Activated CD4-positive, alpha-beta memory T cell treated with anti-CD3 and anti-CD28 coated beads for 36 hours (primary cell): ENCODE results near the gene CFC1. TPM values are rescaled to one million over a fixed set of nuclear protein-coding genes. Genes with fewer than 3 reads are reported as not detected.
"Not testable (repeated sequence)": the region's sequence is repeated elsewhere in the genome, so short reads cannot be mapped to it uniquely, and the experiment has no call there.

Experiments used
- CTCF ChIA-PET: fragments of 350-600 bp; sonication (Branson Sonifier 250); formaldehyde crosslinking; loops from one replicate; lab custom pipeline; 2021; ENCODE audit warnings: antibody characterized with exemption, inconsistent platforms; lab: Charles Lee
- POLR2A ChIA-PET: fragments of 350-600 bp; sonication (Branson Sonifier 250); formaldehyde crosslinking; loops from one replicate; lab custom pipeline; 2021; ENCODE audit warnings: antibody characterized with exemption; lab: Charles Lee
- DNase-seq: peaks from one replicate; pipeline ENCODE4 v3.0.0-alpha.2; 2020
- H3K27ac Mint-ChIP-seq: one replicate; pipeline ENCODE4 v1.8.0; 2021; ENCODE audit warnings: mixed read lengths
- H3K27me3 Mint-ChIP-seq: one replicate; pipeline ENCODE4 v1.8.0; 2021; ENCODE audit warnings: mixed read lengths
- H3K36me3 Mint-ChIP-seq: one replicate; pipeline ENCODE4 v1.8.0; 2021; ENCODE audit warnings: mixed read lengths
- H3K4me1 Mint-ChIP-seq: one replicate; pipeline ENCODE4 v1.8.0; 2021; ENCODE audit warnings: low read depth, mixed read lengths
- H3K4me3 Mint-ChIP-seq: one replicate; pipeline ENCODE4 v1.8.0; 2021; ENCODE audit warnings: mild to moderate bottlenecking, mixed read lengths
- H3K9me3 Mint-ChIP-seq: one replicate; pipeline ENCODE4 v1.8.0; 2021; ENCODE audit warnings: mixed read lengths
- intact Hi-C: fragments of 100-400 bp; cut with micrococcal nuclease; formaldehyde crosslinking; loops from one replicate; pipeline ENCODE4 v1.15.1; 2023
- total RNA-seq, 2 experiments: library from RNA; stranded (reverse); gene quantifications; one replicate each; pipeline ENCODE4 v1.2.3, GENCODE V29; 2021

Gene CFC1
- not detected for total RNA-seq

GRCh38 chr2:130599393-130599792 lies at the start of gene CFC1:
TSS of gene CFC1 (minus strand) at chr2:130599575. CDS start at chr2:130599287, 288 bp downstream.
- H3K4me3 Mint-ChIP-seq, DNase-seq, intact Hi-C loops, H3K4me1 Mint-ChIP-seq, CTCF ChIA-PET, H3K27ac Mint-ChIP-seq, H3K27me3 Mint-ChIP-seq, H3K9me3 Mint-ChIP-seq, POLR2A ChIA-PET, H3K36me3 Mint-ChIP-seq: not testable (repeated sequence)

- H3K27ac Mint-ChIP-seq, H3K4me3 Mint-ChIP-seq, H3K36me3 Mint-ChIP-seq, POLR2A ChIA-PET, H3K9me3 Mint-ChIP-seq, H3K27me3 Mint-ChIP-seq, CTCF ChIA-PET, DNase-seq, intact Hi-C loops, H3K4me1 Mint-ChIP-seq: not testable (repeated sequence)
These were observed 42.3 kb upstream of the CFC1 start for GRCh38 chr2:130641688-130642087.

- DNase-seq, H3K27ac Mint-ChIP-seq, H3K9me3 Mint-ChIP-seq, intact Hi-C loops, H3K4me1 Mint-ChIP-seq, H3K27me3 Mint-ChIP-seq, POLR2A ChIA-PET, H3K4me3 Mint-ChIP-seq, CTCF ChIA-PET, H3K36me3 Mint-ChIP-seq: not testable (repeated sequence)
These were observed 39.6 kb upstream of the CFC1 start for GRCh38 chr2:130638973-130639372.

DNA sequence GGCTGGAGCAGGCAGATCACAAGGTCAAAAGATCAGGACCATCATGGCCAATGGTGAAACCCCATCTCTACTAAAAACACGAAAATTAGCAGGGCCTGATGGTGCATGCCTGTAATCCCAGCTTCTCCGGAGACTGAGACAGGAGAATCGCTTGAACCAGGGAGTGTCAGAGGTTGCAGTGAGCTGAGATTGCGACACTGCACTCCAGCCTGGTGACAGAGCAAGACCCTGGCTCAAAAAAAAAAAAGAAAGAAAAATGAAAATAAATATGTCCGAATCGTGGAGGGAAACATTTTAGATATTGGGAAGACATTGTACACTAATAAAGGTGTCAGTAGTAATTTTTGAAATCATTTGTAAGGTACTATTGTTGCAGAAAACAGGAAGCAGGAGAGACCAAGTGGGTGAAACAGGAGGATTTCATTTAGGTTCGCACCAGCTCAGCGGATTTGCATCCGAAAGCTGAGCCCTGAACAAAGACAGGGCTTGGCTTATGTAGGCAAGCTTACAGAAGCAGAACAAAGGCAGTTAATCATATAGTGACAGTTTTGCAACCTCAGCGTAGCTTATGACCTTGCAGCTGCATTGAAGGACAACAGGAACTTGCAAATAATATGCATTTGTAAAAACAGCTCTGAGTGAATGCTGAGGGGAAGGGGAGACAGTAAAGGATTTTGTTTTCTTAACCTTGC lies 29.6 kb upstream of the CFC1 start:
- H3K4me1 Mint-ChIP-seq, POLR2A ChIA-PET, H3K36me3 Mint-ChIP-seq, H3K4me3 Mint-ChIP-seq, intact Hi-C loops, H3K27ac Mint-ChIP-seq, H3K9me3 Mint-ChIP-seq, H3K27me3 Mint-ChIP-seq, CTCF ChIA-PET, DNase-seq: not testable (repeated sequence)

- H3K4me3 Mint-ChIP-seq, DNase-seq, H3K36me3 Mint-ChIP-seq, H3K9me3 Mint-ChIP-seq, H3K27me3 Mint-ChIP-seq, H3K27ac Mint-ChIP-seq, CTCF ChIA-PET, intact Hi-C loops, H3K4me1 Mint-ChIP-seq, POLR2A ChIA-PET: not testable (repeated sequence)
These were observed 11.8 kb upstream of the CFC1 start, which contains the start of gene POTEJ for GRCh38 chr2:130611140-130611539. TSS of gene POTEJ (plus strand) at chr2:130611440. CDS start at chr2:130611533, 93 bp downstream.

- CTCF ChIA-PET, H3K36me3 Mint-ChIP-seq, H3K4me3 Mint-ChIP-seq, H3K9me3 Mint-ChIP-seq, POLR2A ChIA-PET, H3K27me3 Mint-ChIP-seq, intact Hi-C loops, DNase-seq, H3K4me1 Mint-ChIP-seq, H3K27ac Mint-ChIP-seq: not testable (repeated sequence)
These were observed 11.1 kb upstream of the CFC1 start for GRCh38 chr2:130610486-130610885.

- H3K4me3 Mint-ChIP-seq, CTCF ChIA-PET, H3K4me1 Mint-ChIP-seq, H3K27ac Mint-ChIP-seq, DNase-seq, POLR2A ChIA-PET, H3K9me3 Mint-ChIP-seq, H3K27me3 Mint-ChIP-seq, intact Hi-C loops, H3K36me3 Mint-ChIP-seq: not testable (repeated sequence)
These were observed 9.9 kb upstream of the CFC1 start for GRCh38 chr2:130609002-130609920.

DNA sequence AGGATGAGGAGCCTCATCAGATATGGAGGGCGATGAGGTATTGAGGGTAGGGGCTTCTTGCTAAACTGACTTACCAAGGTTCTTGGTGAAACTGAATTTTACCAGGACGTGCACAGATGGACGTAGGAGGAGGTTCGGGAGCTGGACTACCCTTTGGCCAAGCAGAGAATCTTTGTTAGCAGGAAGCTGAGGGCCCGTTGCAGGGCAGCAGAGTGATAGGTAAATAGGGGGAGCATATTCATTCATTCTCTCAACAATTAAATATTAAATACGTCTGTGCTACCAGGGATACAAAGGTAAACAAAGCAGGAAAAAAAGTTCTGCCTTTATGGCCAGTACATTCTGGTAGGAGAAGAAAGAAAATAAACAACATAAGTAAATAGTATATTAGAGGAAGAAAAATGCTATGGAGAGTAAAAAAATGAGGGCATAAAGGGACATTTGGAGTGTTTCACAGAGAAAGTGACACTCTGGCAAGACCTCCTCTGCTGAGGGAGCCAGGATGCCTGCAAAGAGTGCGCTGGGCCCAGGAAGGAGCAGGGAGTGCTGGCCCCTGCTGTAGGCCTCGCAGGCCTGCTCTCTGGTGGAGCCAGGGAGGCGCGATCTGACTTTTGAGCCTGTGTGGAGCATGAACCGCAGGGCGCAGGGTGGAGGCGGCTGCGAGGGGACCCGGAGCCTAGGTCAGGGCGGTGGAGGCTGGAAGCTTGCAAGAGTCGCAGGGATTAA lies 9.1 kb upstream of the CFC1 start:
- intact Hi-C loops, POLR2A ChIA-PET: not testable (repeated sequence)

DNA sequence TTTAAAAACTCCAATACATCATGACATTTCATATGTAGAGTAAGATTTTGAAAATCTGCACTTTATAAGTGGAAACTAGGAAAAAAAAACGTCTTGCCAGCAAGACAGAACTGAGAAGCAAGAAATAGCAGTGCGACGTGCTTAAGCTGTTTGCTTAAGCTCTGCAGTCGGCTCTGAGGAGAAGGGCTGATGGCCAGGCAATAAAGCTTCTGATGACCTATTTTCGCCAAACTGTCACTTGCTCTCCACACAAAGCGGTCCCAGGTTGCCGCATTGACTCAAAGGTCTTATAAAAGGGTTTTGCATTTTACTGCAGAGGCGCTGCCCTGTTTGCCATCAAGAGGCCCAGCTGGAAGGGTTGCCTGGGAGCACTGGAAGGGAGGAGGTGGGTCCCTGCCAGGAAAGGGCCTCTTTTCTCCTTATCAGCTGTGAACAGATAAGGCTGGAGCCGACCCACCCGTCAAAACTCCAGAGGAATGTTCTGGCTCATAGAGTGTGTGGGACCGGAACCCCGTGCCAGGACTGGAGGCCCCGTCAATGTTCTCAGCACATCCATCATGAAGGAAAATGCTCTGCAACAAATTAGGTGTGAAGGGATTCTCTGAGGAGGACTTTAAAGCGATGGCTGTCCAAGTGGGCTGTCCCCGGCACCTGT lies 2.4 kb upstream of the CFC1 start:
- H3K4me1 Mint-ChIP-seq, CTCF ChIA-PET, H3K36me3 Mint-ChIP-seq, H3K27me3 Mint-ChIP-seq, POLR2A ChIA-PET, DNase-seq, intact Hi-C loops, H3K4me3 Mint-ChIP-seq, H3K27ac Mint-ChIP-seq, H3K9me3 Mint-ChIP-seq: not testable (repeated sequence)

More for the DNA sequence above, 9.1 kb upstream of the CFC1 start:
- H3K27ac Mint-ChIP-seq, H3K4me3 Mint-ChIP-seq, H3K4me1 Mint-ChIP-seq, DNase-seq, H3K27me3 Mint-ChIP-seq, H3K9me3 Mint-ChIP-seq, H3K36me3 Mint-ChIP-seq, CTCF ChIA-PET: not testable (repeated sequence)

DNA sequence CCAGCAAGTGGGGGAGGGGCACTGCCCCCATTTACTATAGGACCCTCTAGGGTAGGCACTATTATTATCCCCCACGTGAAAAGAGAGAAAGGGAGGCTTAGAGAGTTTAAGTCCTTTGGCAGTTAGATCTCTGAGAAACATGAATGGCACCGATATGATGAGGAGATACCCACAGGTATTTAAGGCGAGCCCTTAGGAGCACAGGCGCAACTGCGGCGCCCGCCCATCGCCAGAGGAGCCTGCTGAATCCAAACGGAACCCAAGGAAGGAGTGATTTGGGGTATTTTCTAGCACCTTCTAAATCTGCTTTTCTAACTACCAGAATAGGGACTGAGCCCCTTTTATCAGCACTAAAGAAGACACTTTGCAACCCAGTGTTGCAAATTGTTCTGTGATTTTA lies 551 bp upstream of the CFC1 start:
- H3K4me1 Mint-ChIP-seq, H3K27me3 Mint-ChIP-seq, H3K9me3 Mint-ChIP-seq, H3K27ac Mint-ChIP-seq, H3K4me3 Mint-ChIP-seq, H3K36me3 Mint-ChIP-seq, POLR2A ChIA-PET, CTCF ChIA-PET, DNase-seq, intact Hi-C loops: not testable (repeated sequence)

- H3K4me1 Mint-ChIP-seq, H3K9me3 Mint-ChIP-seq, CTCF ChIA-PET, H3K36me3 Mint-ChIP-seq, H3K27me3 Mint-ChIP-seq, intact Hi-C loops, H3K27ac Mint-ChIP-seq, DNase-seq, H3K4me3 Mint-ChIP-seq, POLR2A ChIA-PET: not testable (repeated sequence)
These were observed 912 bp downstream of the CFC1 start for GRCh38 chr2:130598463-130598862.

- CTCF ChIA-PET, H3K4me3 Mint-ChIP-seq, POLR2A ChIA-PET, intact Hi-C loops, H3K4me1 Mint-ChIP-seq, H3K36me3 Mint-ChIP-seq, H3K27ac Mint-ChIP-seq, H3K9me3 Mint-ChIP-seq, DNase-seq, H3K27me3 Mint-ChIP-seq: not testable (repeated sequence)
These were observed 1.4 kb downstream of the CFC1 start for GRCh38 chr2:130597994-130598393.
